HCT116 (cell line): ENCODE results near the gene SNRNP25. TPM values are rescaled to one million over a fixed set of nuclear protein-coding genes. Genes with fewer than 3 reads are reported as not detected.

Experiments
- ATAC-seq: fragments of 200-7000 bp; cut with Tn5 transposase; 2 replicates; pipeline ENCODE4 v1.9.1; 2020; ENCODE audit warnings: mild to moderate bottlenecking, moderate library complexity
- BruUV-seq: library from RNA; stranded (reverse); fragments of 400-500 nt; replicated peaks from 2 replicates; lab custom pipeline; 2021; lab: Mats Ljungman, UMichigan
- CTCF ChIA-PET: fragments of 300-600 bp; sonication (Branson Sonifier 250); formaldehyde crosslinking; loops from one replicate; lab custom pipeline; 2021; ENCODE audit warnings: antibody characterized with exemption; lab: Charles Lee
- POLR2A ChIA-PET: fragments of 300-600, 350-600 bp; sonication (Branson Sonifier 250); formaldehyde crosslinking; loops from one replicate; lab custom pipeline; 2021; ENCODE audit warnings: antibody characterized with exemption; lab: Charles Lee
- RAD21 ChIA-PET, 2 experiments: fragments of 300-600 bp; sonication (Branson Sonifier 250); formaldehyde crosslinking; loops; one replicate each; lab custom pipeline; 2023; ENCODE audit warnings: low total read pairs in 2 of 2; ENCODE audit not compliant: uncharacterized antibody in 2 of 2, unreplicated experiment in 2 of 2, low non-redundant PET in 1 of 2; lab: Charles Lee
- DNase-seq: peaks from one replicate; pipeline ENCODE4 v3.0.0-alpha.2; 2010; ENCODE audit warnings: low read depth, low spot score
- H2AFZ ChIP-seq: fragments of 200-600 bp; shearing (Covaris generic), sonication (generic); 2 replicates; pipeline ENCODE4 v1.6.1; 2017; ENCODE audit warnings: low read depth, mixed run types, mixed read lengths, antibody characterized with exemption, low read length; ENCODE audit not compliant: poor library complexity, severe bottlenecking
- H3K27ac ChIP-seq: 2 replicates; pipeline ENCODE4 v1.5.1; 2012; ENCODE audit warnings: low read depth, low read length
- H3K27me3 ChIP-seq: fragments of 200-600 bp; sonication (generic); 2 replicates; pipeline ENCODE4 v1.6.1; 2016; ENCODE audit warnings: mixed run types, low read length, mixed read lengths; ENCODE audit not compliant: insufficient read depth
- H3K36me3 ChIP-seq, 2 experiments: fragments of 200-500 bp in 1 of 2; fragments of 200-600 bp in 1 of 2; sonication (Bioruptor generic) in 1 of 2; sonication (generic) in 1 of 2; 2 replicates each; pipeline versions ENCODE4 v1.5.1 to v1.6.1; 2014 to 2016; ENCODE audit warnings: low read length in 2 of 2, inconsistent platforms in 1 of 2, mixed read lengths in 1 of 2, mixed run types in 1 of 2; ENCODE audit not compliant: insufficient read depth in 2 of 2, control insufficient read depth in 1 of 2
- H3K4me1 ChIP-seq, 2 experiments: fragments of 200-600 bp in 1 of 2; sonication (generic) in 1 of 2; 2 replicates each; pipeline versions ENCODE4 v1.5.1 to v1.6.1; 2012 to 2017; ENCODE audit warnings: low read length in 2 of 2, inconsistent platforms in 1 of 2, mild to moderate bottlenecking in 1 of 2, mixed read lengths in 1 of 2, mixed run types in 1 of 2, moderate library complexity in 1 of 2; ENCODE audit not compliant: insufficient read depth in 2 of 2, control insufficient read depth in 1 of 2
- H3K4me2 ChIP-seq: fragments of 200-600 bp; sonication (generic); 2 replicates; pipeline ENCODE4 v1.6.1; 2017; ENCODE audit warnings: mixed run types, low read length, mixed read lengths
- H3K4me3 ChIP-seq, 2 experiments: fragments of 200-600 bp in 1 of 2; sonication (generic) in 1 of 2; replicated peaks in 1 of 2; 2 replicates each; pipeline ENCODE4 v1.5.1; 2011 to 2016; ENCODE audit warnings: low read length in 2 of 2, control low read depth in 1 of 2, low read depth in 1 of 2, mild to moderate bottlenecking in 1 of 2, mixed read lengths in 1 of 2, mixed run types in 1 of 2
- H3K79me2 ChIP-seq: fragments of 200-600 bp; sonication (generic); 2 replicates; pipeline ENCODE4 v1.6.1; 2017; ENCODE audit warnings: mild to moderate bottlenecking, mixed run types, low read length, moderate library complexity, mixed read lengths; ENCODE audit not compliant: insufficient read depth
- H3K9ac ChIP-seq: fragments of 200-600 bp; sonication (generic); 2 replicates; pipeline ENCODE4 v1.6.1; 2016; ENCODE audit warnings: low read length, mixed read lengths
- H3K9me2 ChIP-seq: fragments of 200-600 bp; sonication (generic), shearing (Covaris generic); 2 replicates; pipeline ENCODE4 v1.6.1; 2017; ENCODE audit warnings: mixed run types, mild to moderate bottlenecking, moderate library complexity; ENCODE audit not compliant: insufficient read depth
- H3K9me3 ChIP-seq, 2 experiments: fragments of 200-500 bp in 1 of 2; fragments of 200-600 bp in 1 of 2; sonication (Bioruptor generic) in 1 of 2; sonication (generic) in 1 of 2; 2 replicates each; pipeline ENCODE4 v1.6.1; 2014 to 2017; ENCODE audit warnings: low read length in 2 of 2, mixed read lengths in 2 of 2, inconsistent platforms in 1 of 2, low read depth in 1 of 2, mild to moderate bottlenecking in 1 of 2, mixed run types in 1 of 2, moderate library complexity in 1 of 2; ENCODE audit not compliant: control insufficient read depth in 1 of 2, insufficient read depth in 1 of 2
- H4K20me1 ChIP-seq: fragments of 200-600 bp; sonication (generic), shearing (Covaris generic); 2 replicates; pipeline ENCODE4 v1.6.1; 2017; ENCODE audit warnings: mixed run types, mild to moderate bottlenecking, moderate library complexity; ENCODE audit not compliant: insufficient read depth
- POLR2AphosphoS5 ChIP-seq: IDR thresholded peaks from 2 replicates; pipeline ENCODE4 v1.6.1; 2011; ENCODE audit warnings: mild to moderate bottlenecking, low read depth, low read length, moderate library complexity
- RAD21 ChIP-seq: IDR thresholded peaks from 2 replicates; pipeline ENCODE4 v1.6.1; 2012; ENCODE audit warnings: low read depth, mild to moderate bottlenecking
- TCF7L2 ChIP-seq: IDR thresholded peaks from 2 replicates; pipeline ENCODE4 v1.7.0; 2011; ENCODE audit warnings: borderline replicate concordance, inconsistent platforms; ENCODE audit not compliant: insufficient read depth, insufficient read length; ENCODE audit errors: extremely low read depth
- ZNF274 ChIP-seq: fragments of 200-500 bp; sonication (Bioruptor generic); IDR thresholded peaks from 2 replicates; pipeline ENCODE4 v1.6.1; 2014; ENCODE audit warnings: mild to moderate bottlenecking, low read depth, low read length, inconsistent platforms
- intact Hi-C: fragments of 100-400 bp; cut with micrococcal nuclease; formaldehyde crosslinking; loops from 2 replicates; pipeline ENCODE4 v1.10.0; 2022
- total RNA-seq: library from RNA; stranded (reverse); gene quantifications from one replicate; pipeline ENCODE4 v1.2.1, GENCODE V29; 2021; ENCODE audit not compliant: unreplicated experiment
- TF ChIP-seq, protein P1 (sequence below): IDR thresholded peaks from 2 replicates; pipeline ENCODE4 v1.6.1; 2011; ENCODE audit warnings: mild to moderate bottlenecking, low read length, moderate library complexity; ENCODE audit not compliant: insufficient replicate concordance; ENCODE audit errors: extremely low read depth
- TF ChIP-seq, protein P2 (sequence below): IDR thresholded peaks from 2 replicates; pipeline ENCODE4 v1.6.1; 2012
- TF ChIP-seq, protein P3 (sequence below): IDR thresholded peaks from 2 replicates; pipeline ENCODE4 v1.6.1; 2012
- TF ChIP-seq, protein P4 (sequence below), 3 experiments: fragments of 200-600 bp in 1 of 3; sonication (generic) in 1 of 3; IDR thresholded peaks in 2 of 3; conservative IDR thresholded peaks in 1 of 3; 2 replicates each; pipeline ENCODE4 v1.5.1; 2012 to 2017; ENCODE audit warnings: low read depth in 2 of 3, low read length in 2 of 3, antibody characterized with exemption in 1 of 3, borderline replicate concordance in 1 of 3, control low read depth in 1 of 3, mild to moderate bottlenecking in 1 of 3, mixed read lengths in 1 of 3, mixed run types in 1 of 3, moderate library complexity in 1 of 3; ENCODE audit not compliant: insufficient read depth in 1 of 3

Gene SNRNP25
- total RNA-seq, 1 experiment from 2014 or later = 24.5 TPM

DNA sequence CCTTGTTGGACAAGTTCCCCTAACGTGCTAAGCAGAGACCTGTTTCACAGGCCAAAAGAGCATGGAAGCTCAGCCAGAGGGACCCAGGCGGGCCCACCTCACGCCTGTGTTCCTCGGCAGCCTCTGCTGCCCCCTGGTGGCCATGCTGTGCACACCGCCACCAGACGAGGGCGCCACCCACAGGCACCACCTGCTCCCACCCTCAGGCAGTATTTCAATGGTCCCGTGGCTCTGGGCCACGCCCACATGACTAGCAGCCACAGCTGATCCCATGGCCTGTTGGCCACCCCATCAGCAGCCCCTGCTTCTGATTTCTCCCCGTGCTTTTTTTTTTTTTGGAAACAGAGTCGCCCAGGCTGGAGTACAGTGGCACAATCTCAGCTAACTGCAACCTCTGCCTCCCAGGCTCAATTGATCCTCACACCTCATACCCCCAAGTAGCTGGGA is 43.3 kb downstream of the SNRNP25 start:
- DNase-seq (peak; percentile 41), ATAC-seq (peak; percentile 88)
- BruUV-seq = no TSS peak
- no peak overlapping the region for H3K9ac ChIP-seq
- no peaks in the 10 kb centered on the region for H3K9me3 ChIP-seq
- no peaks in the 10 kb centered on the region for H3K4me1 ChIP-seq
- RAD21 ChIA-PET = interaction anchor here in 1 of 2 experiments (0.8 kb wide), 1 partner anchor 31 kb away, joined by 3 read pairs; no protein-coding TSS in a partner anchor
- no peak overlapping the region for H3K4me2 ChIP-seq
- H3K4me3 ChIP-seq = no peak overlapping the region
- H4K20me1 ChIP-seq = no peaks in the 10 kb centered on the region
- H3K36me3 ChIP-seq = no peaks in the 10 kb centered on the region
- POLR2A ChIA-PET = interaction anchor here (0.8 kb wide), 1 partner anchor 27 kb away, joined by 3 read pairs; no protein-coding TSS in a partner anchor
- H3K27ac ChIP-seq = no peak overlapping the region
- no peak overlapping the region for H2AFZ ChIP-seq
- no peaks in the 10 kb centered on the region for H3K27me3 ChIP-seq
- no peaks in the 10 kb centered on the region for H3K79me2 ChIP-seq
- H3K9me2 ChIP-seq = no peaks in the 10 kb centered on the region
- peak; percentile 23 for TF ChIP-seq TCF7L2
- TF ChIP-seq, protein P1, sequence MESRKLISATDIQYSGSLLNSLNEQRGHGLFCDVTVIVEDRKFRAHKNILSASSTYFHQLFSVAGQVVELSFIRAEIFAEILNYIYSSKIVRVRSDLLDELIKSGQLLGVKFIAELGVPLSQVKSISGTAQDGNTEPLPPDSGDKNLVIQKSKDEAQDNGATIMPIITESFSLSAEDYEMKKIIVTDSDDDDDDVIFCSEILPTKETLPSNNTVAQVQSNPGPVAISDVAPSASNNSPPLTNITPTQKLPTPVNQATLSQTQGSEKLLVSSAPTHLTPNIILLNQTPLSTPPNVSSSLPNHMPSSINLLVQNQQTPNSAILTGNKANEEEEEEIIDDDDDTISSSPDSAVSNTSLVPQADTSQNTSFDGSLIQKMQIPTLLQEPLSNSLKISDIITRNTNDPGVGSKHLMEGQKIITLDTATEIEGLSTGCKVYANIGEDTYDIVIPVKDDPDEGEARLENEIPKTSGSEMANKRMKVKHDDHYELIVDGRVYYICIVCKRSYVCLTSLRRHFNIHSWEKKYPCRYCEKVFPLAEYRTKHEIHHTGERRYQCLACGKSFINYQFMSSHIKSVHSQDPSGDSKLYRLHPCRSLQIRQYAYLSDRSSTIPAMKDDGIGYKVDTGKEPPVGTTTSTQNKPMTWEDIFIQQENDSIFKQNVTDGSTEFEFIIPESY = no peak
- no peak for TF ChIP-seq ZNF274
- TF ChIP-seq, protein P2, sequence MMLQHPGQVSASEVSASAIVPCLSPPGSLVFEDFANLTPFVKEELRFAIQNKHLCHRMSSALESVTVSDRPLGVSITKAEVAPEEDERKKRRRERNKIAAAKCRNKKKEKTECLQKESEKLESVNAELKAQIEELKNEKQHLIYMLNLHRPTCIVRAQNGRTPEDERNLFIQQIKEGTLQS = no peak
- TF ChIP-seq, protein P3, sequence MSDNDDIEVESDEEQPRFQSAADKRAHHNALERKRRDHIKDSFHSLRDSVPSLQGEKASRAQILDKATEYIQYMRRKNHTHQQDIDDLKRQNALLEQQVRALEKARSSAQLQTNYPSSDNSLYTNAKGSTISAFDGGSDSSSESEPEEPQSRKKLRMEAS = peak; percentile 58; the same call in 1 of the 2 replicates
- 0 out of 2 replicates have a peak, but pooled peaks have one; percentile 29 for TF ChIP-seq POLR2AphosphoS5
- TF ChIP-seq, protein P4, sequence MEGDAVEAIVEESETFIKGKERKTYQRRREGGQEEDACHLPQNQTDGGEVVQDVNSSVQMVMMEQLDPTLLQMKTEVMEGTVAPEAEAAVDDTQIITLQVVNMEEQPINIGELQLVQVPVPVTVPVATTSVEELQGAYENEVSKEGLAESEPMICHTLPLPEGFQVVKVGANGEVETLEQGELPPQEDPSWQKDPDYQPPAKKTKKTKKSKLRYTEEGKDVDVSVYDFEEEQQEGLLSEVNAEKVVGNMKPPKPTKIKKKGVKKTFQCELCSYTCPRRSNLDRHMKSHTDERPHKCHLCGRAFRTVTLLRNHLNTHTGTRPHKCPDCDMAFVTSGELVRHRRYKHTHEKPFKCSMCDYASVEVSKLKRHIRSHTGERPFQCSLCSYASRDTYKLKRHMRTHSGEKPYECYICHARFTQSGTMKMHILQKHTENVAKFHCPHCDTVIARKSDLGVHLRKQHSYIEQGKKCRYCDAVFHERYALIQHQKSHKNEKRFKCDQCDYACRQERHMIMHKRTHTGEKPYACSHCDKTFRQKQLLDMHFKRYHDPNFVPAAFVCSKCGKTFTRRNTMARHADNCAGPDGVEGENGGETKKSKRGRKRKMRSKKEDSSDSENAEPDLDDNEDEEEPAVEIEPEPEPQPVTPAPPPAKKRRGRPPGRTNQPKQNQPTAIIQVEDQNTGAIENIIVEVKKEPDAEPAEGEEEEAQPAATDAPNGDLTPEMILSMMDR (IDR thresholded peaks at IDR 0.05 in 2 of 3, conservative IDR thresholded peaks at IDR 0.05 in 1 of 3; ENCODE audit: borderline replicate concordance in 1 of 3, insufficient read depth in 1 of 3, low read depth in 2 of 3, low read length in 2 of 3) = peak; percentile 80 to 99 (median 81)
- TF ChIP-seq RAD21 = peak; percentile 78
- intact Hi-C loops = loop anchor here (1.0 kb wide), 1 partner anchor 32 kb away; no protein-coding TSS in a partner anchor
- CTCF ChIA-PET = interaction anchor here (0.6 to 2.1 kb wide), 7 partner anchors 10 to 265 kb away, joined by 3 to 29 read pairs (median 7); partner anchors contain the start of gene FAM234A
